Esophagus (tissue), 2 donors: ENCODE measurements around the gene DMRT1. TPM values are rescaled to one million over a fixed set of nuclear protein-coding genes. Genes with fewer than 3 reads are reported as not detected.
"Not testable (repeated sequence)": the region's sequence is repeated elsewhere in the genome, so short reads cannot be mapped to it uniquely, and the experiment has no call there.

Source experiments
- H3K27ac ChIP-seq, 2 donors: one replicate each; pipeline ENCODE4 v1.5.1; 2013; ENCODE audit warnings: low read depth in 2 of 2, mild to moderate bottlenecking in 2 of 2, inconsistent platforms in 1 of 2, low read length in 1 of 2, moderate library complexity in 1 of 2
- H3K27me3 ChIP-seq, 2 donors: one replicate each; pipeline ENCODE4 v1.6.1; 2013; ENCODE audit warnings: low read length in 2 of 2, control low read depth in 1 of 2, mild to moderate bottlenecking in 1 of 2; ENCODE audit not compliant: insufficient read depth in 2 of 2, control insufficient read depth in 1 of 2
- H3K36me3 ChIP-seq, 2 donors: one replicate each; pipeline ENCODE4 v1.6.1; 2013; ENCODE audit warnings: low read length in 1 of 2; ENCODE audit not compliant: control insufficient read depth in 2 of 2, insufficient read depth in 2 of 2
- H3K4me1 ChIP-seq, 2 donors: one replicate each; pipeline ENCODE4 v1.6.1; 2013; ENCODE audit warnings: low read length in 1 of 2; ENCODE audit not compliant: control insufficient read depth in 2 of 2, insufficient read depth in 2 of 2
- H3K4me3 ChIP-seq, 2 donors: one replicate each; pipeline ENCODE4 v1.5.1; 2013; ENCODE audit warnings: low read length in 2 of 2, mild to moderate bottlenecking in 2 of 2, low read depth in 1 of 2, moderate library complexity in 1 of 2
- H3K9me3 ChIP-seq, 2 donors: one replicate each; pipeline ENCODE4 v1.6.1; 2013; ENCODE audit warnings: mild to moderate bottlenecking in 2 of 2, low read depth in 1 of 2, low read length in 1 of 2, moderate library complexity in 1 of 2; ENCODE audit not compliant: control insufficient read depth in 2 of 2, insufficient read depth in 1 of 2
- WGBS, 2 donors: extraction: QIAGEN DNeasy Blood & Tissue Kit; methylation state at CpG; one replicate each; pipeline ENCODE4 v1.1.7; 2013; 5-methylcytosine and 5-hydroxymethylcytosine counted together
- polyA plus RNA-seq, 2 donors: library from polyadenylated mRNA; stranded (reverse); fragments of 200-250 nt; gene quantifications; one replicate each; pipeline ENCODE4 v1.2.3, GENCODE V29; 2013
- donor health status: healthy with polysubstance abuse.
- donor health status: Bipolar disorder and iron deficiency.

DMRT1 gene
- polyA plus RNA-seq, 2 donors: not detected

DNA sequence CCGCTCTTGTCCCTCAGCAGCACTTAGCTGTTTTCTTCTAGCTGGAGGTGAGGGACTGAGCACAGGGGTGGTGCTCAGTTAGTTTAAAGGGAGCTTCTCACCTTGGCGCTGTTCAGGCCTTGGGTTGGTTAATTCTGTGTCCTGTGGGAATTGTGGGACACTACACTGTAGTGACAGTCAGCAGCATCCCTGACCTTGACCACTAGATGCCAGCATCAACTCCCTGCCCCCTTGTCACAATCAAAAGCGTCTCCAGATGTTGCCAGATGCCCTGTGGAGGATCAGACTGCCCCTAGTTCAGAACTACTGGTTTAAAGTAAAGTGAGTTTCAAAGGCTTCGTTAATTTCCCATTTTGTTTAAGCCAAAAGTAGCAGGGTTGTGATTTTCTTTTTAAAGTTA is 69.5 kb downstream of the DMRT1 start:
- Histone ChIP-seq H3K27ac (no peak overlapping the region), H3K4me1 (no peaks in the 10 kb centered on the region), H3K9me3 (no peaks in the 10 kb centered on the region), H3K36me3 (no peaks in the 10 kb centered on the region), H3K4me3 (no peak overlapping the region), H3K27me3 (no peaks in the 10 kb centered on the region)
- 67 to 69% methylated on average over 4 of the region's 4 CpGs for WGBS, 2 donors

GRCh38 chr9:912776-913175 is 71.3 kb downstream of the DMRT1 start:
- Histone ChIP-seq H3K4me1 (no peaks in the 10 kb centered on the region), H3K9me3 (no peaks in the 10 kb centered on the region), H3K27me3 (no peaks in the 10 kb centered on the region), H3K36me3 (no peaks in the 10 kb centered on the region), H3K4me3 (no peak overlapping the region), H3K27ac (no peak overlapping the region)
- 84 to 88% methylated on average over 1 of the region's 1 CpG for WGBS, 2 donors

DNA sequence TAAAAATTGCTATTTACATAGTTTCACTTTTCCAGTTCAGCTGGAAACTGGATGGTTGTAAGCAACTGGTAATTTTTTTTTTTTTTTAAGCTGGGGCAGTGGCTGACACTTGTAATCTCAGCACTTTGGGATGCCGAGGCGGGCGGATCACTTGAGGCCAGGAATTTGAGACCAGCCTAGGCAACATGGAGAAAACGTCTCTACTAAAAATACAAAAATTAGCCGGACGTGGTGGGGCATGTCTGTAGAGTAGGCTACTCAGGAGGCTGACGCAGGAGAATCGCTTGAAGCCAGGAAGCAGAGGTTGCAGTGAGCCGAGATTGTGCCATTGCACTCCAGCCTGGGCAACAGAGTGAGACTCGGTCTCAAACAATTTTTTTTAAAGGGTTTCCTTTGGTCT is 72.0 kb downstream of the DMRT1 start:
- H3K4me3 ChIP-seq, H3K27ac ChIP-seq, H3K4me1 ChIP-seq, H3K27me3 ChIP-seq, H3K36me3 ChIP-seq, H3K9me3 ChIP-seq: not testable (repeated sequence)
- WGBS, 2 donors: 68 to 72% methylated on average over 10 of the region's 10 CpGs

DNA sequence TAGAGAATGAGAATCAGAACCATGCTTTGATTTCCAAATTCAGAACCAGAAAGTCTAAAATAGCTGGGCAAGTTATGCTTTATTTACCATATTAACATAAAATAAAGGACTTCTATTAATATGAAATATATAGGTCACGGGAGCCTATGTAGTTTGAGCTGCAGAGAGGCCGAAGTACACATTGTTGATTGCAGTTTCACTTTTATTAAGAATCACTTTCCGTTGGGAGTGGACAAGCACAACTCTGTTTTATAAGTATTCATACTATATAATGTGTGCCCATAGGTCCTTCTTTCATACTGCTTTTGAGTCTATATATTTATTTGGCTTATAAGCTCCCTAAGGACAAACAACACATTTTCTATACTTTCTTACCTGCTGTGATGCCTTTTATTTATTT is 76.2 kb downstream of the DMRT1 start:
- H3K27me3 ChIP-seq: no peaks in the 10 kb centered on the region
- no peaks in the 10 kb centered on the region for H3K4me1 ChIP-seq
- H3K36me3 ChIP-seq: no peaks in the 10 kb centered on the region
- H3K4me3 ChIP-seq: no peak overlapping the region
- WGBS, 2 donors: 76 to 85% methylated on average over 3 of the region's 3 CpGs
- H3K27ac ChIP-seq: no peak overlapping the region
- no peaks in the 10 kb centered on the region for H3K9me3 ChIP-seq

GRCh38 chr9:920927-921326 is 79.4 kb downstream of the DMRT1 start:
- H3K27me3 ChIP-seq: no peaks in the 10 kb centered on the region
- H3K9me3 ChIP-seq: no peaks in the 10 kb centered on the region
- no peaks in the 10 kb centered on the region for H3K36me3 ChIP-seq
- 75 to 82% methylated on average over 4 of the region's 4 CpGs for WGBS, 2 donors
- H3K4me3 ChIP-seq: no peak overlapping the region
- H3K4me1 ChIP-seq: no peaks in the 10 kb centered on the region
- no peak overlapping the region for H3K27ac ChIP-seq

- H3K27ac ChIP-seq: no peak overlapping the region
- WGBS, 2 donors: 80 to 81% methylated on average over 4 of the region's 4 CpGs
- no peaks in the 10 kb centered on the region for H3K27me3 ChIP-seq
- no peak overlapping the region for H3K4me3 ChIP-seq
- H3K9me3 ChIP-seq: no peaks in the 10 kb centered on the region
- H3K4me1 ChIP-seq: no peaks in the 10 kb centered on the region
- no peaks in the 10 kb centered on the region for H3K36me3 ChIP-seq
Measured at GRCh38 chr9:922171-922570, 80.7 kb downstream of the DMRT1 start.

- Histone ChIP-seq H3K36me3 (no peaks in the 10 kb centered on the region), H3K27ac (no peak overlapping the region), H3K27me3 (no peaks in the 10 kb centered on the region), H3K9me3 (no peaks in the 10 kb centered on the region), H3K4me1 (no peaks in the 10 kb centered on the region), H3K4me3 (no peak overlapping the region)
- WGBS, 2 donors: 78 to 82% methylated on average over 7 of the region's 7 CpGs
Measured at GRCh38 chr9:922731-923130, 81.2 kb downstream of the DMRT1 start.

DNA sequence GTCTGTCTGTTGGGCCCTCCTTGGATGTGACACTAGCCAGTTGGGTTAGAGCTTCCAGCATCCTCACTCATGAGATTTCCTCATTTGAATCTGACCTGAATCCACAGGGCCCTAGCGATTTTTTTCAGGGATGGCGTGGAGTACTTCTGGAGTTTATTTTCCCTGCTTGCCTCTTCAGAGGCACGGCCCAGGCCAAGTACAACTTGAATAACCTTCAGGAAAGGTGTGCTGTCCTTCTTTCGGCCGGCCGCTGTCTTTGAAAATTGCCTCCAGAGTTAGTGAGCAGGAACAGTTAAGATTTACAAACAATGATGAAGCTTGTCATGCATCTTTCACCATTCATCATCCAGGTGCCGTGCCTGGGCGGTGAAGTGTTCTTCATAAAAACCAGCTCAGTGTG is 85.5 kb downstream of the DMRT1 start:
- 72 to 89% methylated on average over 8 of the region's 8 CpGs for WGBS, 2 donors
- no peak overlapping the region for H3K27ac ChIP-seq
- H3K36me3 ChIP-seq: no peaks in the 10 kb centered on the region
- H3K9me3 ChIP-seq: no peaks in the 10 kb centered on the region
- H3K27me3 ChIP-seq: no peaks in the 10 kb centered on the region
- H3K4me1 ChIP-seq: no peaks in the 10 kb centered on the region
- no peak overlapping the region for H3K4me3 ChIP-seq

GRCh38 chr9:928363-929042 is 87.0 kb downstream of the DMRT1 start:
- no peaks in the 10 kb centered on the region for H3K4me1 ChIP-seq
- no peak overlapping the region for H3K27ac ChIP-seq
- H3K9me3 ChIP-seq: no peaks in the 10 kb centered on the region
- H3K4me3 ChIP-seq: no peak overlapping the region
- WGBS, 2 donors: 66 to 79% methylated on average over 6 of the region's 6 CpGs
- H3K27me3 ChIP-seq: no peaks in the 10 kb centered on the region
- no peaks in the 10 kb centered on the region for H3K36me3 ChIP-seq

- no peak overlapping the region for H3K27ac ChIP-seq
- H3K36me3 ChIP-seq: no peaks in the 10 kb centered on the region
- no peaks in the 10 kb centered on the region for H3K27me3 ChIP-seq
- no peaks in the 10 kb centered on the region for H3K4me1 ChIP-seq
- H3K4me3 ChIP-seq: no peak overlapping the region
- 86 to 87% methylated on average over 4 of the region's 4 CpGs for WGBS, 2 donors
- H3K9me3 ChIP-seq: no peaks in the 10 kb centered on the region
Measured at GRCh38 chr9:929719-930118, 88.2 kb downstream of the DMRT1 start.
